ENCODE results near the gene SERPIND1.
"Not testable (repeated sequence)": the region's sequence is repeated elsewhere in the genome, so short reads cannot be mapped to it uniquely, and the experiment has no call there.

SERPIND1 gene

DNA sequence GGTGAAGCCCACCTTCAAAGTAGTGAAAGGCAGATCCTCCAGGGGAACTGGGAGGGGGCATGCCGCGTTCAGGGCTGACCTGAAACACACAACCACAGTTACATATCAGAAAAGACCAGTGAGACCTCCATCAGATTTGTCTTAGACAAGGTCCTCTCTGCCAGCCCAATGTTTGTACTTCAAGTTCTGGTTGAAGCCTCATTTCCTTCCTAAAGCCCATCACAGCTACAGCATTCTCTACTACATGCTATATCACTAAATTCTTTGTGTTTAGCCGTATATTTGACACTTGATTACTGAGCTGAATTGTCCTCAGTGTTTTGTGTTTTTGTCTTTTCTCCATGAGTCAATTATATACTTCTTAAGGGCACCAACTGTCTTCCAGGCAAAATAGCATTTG is 44.6 kb downstream of the SERPIND1 start:
- no peak for DNase-seq

DNA sequence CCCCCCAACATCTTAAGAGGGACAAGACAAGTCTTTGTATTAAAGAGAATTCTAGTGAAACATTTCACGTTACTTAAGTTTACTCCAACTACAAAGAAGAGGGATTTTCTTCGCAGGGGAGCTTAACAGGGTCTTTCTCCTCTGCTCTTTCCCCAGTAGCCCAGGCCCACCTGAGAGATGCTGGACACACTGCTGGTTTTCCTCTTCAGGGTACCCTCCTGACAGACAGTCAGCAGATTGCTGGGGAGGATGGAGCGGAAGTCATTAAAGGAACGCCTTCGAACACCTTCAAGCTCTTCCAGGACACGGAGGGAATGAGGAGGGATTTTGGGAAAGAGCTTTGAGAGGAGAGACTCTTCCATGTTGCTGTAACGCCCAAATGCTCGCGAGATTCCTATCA is 45.6 kb downstream of the SERPIND1 start:
- no peak for DNase-seq

DNA sequence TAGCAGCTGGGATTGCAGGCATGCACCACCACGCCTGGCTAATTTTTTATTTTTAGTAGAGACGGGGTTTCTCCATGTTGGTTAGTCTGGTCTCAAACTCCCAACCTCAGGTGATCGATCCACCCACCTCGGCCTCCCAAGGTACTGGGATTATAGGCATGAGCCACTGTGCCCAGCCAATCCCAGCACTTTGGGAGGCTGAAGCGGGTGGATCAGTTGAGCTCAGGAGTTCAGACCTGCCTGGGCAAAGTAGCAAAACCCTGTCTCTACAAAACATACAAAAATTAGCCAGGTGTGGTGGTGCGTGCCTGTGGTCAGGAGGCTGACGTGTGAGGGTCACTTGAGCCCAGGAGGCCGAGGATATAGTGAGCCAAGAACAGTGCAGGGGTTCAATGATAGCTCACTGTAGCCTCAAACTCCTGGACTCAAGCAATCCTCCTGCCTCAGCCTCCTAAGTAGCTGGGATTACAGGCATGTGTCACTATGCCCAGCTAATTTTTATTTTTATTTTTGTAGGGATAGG is 47.9 kb downstream of the SERPIND1 start:
- DNase-seq = not testable (repeated sequence)

DNA sequence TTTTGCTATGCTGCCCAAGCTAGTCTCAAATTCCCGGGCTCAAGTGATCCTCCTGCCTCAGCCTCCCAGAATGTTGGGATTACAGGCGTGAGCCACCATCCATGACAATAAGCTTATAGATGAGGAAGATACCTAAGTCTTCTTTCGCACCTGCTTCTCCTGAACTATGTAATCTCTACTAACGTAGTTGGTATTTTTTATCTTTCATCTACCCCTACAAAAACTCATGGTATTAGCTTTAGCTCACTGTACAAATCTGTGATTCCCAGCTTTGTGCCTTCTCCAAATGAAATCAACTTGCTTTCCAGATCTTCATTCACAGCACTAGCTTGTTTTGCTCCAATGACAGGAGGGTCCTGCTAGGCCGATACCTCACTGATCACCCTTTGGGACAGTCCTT is 48.3 kb downstream of the SERPIND1 start:
- DNase-seq = no peak

DNA sequence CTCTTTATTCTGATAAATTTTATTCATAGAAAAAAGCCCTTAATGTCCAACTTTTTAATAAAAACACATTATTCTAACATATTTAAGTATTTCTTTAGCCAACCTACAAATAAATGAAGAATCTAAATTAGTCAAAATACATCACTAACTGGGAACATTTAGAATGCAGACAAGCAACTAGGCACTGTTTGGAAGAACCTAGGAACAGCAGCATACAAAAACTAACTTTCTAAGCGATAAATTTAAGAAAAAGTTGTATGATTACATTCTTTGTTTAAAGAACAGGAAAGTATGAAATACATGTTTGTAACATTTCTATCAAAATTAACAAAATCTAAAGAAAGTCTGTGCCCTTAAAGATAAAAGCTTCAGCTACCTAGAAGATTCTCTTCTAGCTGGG is 49.4 kb downstream of the SERPIND1 start:
- DNase-seq = no peak

DNA sequence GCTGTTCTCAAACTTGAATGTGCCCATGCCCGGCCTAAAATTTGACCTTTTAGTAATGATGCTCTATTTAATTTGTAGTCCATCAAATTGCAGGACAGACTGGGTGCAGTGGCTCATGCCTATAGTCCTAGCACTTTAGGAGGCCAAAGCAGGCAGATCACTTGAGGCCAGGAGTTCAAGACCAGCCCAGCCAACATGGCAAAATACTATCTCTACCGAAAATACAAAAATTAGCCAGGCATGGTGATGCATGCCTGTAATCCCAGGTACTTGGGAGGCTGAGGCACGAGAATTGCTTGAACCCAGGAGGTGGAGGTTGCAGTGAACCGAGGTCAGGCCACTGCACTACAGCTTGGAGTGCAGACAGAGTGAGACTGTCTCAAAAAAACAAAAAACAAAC is 51.3 kb downstream of the SERPIND1 start:
- DNase-seq = not testable (repeated sequence)

DNA sequence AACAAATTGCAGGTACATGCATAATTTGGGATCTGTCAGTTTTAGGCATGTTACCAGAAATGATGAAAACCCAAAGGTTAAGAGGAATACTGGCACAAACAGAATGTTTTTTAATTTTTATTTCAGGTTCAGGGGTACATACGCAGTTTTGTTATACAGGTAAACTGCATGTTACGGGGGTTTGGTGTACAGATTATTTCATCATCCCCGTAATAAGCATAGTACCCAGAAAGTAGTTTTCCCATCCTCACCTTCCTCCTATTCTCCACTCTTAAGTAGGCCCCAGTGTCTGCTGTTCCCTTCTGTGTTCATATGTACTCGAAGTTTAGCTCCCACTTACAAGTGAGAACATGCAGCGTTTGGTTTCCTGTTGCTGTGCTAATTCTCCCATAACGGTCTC is 51.7 kb downstream of the SERPIND1 start:
- no peak for DNase-seq

DNA sequence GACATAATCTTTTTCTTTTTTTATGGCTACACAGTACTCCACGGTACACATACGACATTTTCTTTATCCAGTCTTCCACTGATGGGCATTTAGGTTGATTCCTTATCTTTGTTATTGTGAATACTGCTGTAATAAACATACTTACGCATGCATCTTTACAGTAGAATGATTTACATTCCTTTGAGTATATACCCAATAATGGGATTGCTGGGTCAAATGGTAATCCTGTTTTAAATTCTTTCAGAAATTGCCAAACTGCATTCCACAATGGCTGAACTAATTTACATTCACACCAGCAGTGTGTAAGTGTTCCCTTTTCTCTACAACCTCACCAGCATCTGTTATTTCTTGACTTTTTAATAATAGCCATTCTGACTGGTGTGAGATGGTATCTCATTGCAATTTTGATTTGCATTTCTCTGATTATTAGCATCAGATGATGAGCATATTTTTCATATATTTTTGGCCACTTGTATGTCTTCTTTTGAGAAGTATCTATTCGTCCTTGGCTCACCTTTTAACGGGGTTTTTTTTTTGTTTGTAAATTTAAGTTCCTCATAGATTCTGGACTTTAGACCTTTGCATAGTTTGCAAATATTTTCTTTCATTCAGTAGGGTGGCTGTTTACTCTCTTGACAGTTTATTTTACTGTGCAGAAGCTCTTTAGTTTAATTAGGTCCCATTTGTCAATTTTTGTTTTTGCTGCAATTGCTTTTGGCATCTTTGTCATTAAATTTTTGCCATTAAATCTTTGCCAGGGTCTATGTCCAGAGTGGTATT is 52.6 kb downstream of the SERPIND1 start:
- not testable (repeated sequence) for DNase-seq

DNA sequence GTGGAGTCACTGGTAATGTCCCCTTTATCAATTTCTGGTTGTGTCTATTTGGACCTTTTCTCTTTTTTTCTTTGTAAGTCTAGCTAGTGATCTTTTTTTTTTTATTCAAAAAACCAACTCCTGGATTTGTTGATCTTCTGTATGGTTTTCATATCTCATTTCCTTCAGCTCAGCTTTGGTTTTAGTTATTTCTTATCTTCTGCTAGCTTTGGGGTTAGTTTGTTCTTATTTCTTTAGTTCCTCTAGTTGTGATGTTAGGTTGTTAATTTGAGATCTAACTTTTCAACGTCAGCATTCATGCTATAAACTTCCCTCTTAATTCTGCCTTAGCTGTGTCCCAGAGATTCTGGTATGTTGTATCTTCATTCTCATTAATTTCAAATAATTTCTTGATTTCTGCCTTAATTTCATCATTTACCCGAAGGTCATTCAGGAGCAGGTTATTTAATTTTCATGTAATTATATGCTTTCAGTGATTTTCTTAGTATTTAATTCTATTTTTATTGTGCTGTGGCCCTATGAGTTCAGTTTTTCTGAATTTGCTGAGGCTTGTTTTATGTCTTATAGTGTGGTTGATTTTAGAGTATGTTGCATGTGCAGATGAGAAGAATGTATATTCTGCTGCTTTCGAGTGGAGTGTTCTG is 55.7 kb downstream of the SERPIND1 start:
- DNase-seq = no peak

DNA sequence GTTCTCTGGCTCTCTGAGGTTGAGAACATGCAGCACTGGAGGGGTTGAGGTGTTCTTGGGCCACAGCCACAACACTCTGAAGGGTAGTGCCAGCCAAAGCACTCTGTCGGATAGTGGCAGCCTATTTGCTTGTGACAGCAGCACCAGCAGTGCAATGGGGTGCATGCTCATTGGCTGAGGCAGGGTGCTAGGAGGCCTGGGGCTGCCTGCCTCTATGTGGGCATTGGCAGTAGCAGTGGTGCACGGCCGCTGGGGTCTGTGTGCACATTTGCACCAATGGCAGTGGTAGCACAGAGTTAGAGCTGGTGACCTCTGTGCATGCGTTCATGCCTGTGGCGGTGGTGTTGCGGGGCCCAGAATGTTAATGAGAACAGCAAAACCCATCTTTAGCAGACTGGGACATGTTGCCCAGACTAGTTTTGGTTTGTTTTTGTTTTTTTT is 59.3 kb downstream of the SERPIND1 start:
- no peak for DNase-seq

DNA sequence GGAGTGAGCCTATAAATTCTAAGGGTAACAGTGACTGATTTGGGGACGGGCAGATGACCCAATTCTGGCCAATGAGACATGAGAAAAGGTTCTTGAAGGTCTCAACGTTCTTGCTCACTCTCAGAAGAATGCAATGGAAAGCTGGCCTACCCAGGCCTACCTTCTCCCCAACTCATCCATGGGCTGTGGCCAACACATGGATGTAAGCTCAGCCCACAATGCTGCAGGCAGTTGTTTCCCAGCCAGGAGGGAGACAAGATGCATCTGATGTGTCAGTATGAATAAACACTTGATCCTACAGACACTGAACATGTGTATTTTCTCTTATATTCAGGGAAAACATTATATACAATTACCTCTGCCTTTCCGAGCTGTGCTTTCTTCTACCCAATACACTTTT is 60.3 kb downstream of the SERPIND1 start:
- DNase-seq = no peak

DNA sequence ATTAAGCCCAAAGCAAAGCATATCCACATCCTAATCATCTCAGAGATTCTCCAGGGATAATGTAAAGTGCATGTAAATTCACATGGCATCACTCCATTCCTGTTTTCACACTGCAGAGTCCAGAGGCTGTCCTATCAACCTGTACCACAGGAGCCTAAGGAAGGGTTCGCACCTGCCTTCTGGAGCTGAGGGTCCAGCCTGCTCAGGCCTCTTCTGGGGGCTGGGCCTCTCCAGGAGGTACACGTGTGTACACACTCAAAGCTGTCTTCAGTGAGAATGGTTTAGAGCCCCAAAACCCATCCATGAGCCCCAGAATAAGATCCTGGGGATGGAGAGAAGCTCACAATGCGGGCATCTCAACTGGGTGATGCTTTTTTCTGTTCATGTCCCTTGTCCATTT is 60.8 kb downstream of the SERPIND1 start:
- DNase-seq = no peak
